ENCODE results near the gene ATP6V0C. TPM values are rescaled to one million over a fixed set of nuclear protein-coding genes. Genes with fewer than 3 reads are reported as not detected.

Gene ATP6V0C
- total RNA-seq, 1 donor from 2014 or later, result 155 TPM

- TF ChIP-seq, protein P1, sequence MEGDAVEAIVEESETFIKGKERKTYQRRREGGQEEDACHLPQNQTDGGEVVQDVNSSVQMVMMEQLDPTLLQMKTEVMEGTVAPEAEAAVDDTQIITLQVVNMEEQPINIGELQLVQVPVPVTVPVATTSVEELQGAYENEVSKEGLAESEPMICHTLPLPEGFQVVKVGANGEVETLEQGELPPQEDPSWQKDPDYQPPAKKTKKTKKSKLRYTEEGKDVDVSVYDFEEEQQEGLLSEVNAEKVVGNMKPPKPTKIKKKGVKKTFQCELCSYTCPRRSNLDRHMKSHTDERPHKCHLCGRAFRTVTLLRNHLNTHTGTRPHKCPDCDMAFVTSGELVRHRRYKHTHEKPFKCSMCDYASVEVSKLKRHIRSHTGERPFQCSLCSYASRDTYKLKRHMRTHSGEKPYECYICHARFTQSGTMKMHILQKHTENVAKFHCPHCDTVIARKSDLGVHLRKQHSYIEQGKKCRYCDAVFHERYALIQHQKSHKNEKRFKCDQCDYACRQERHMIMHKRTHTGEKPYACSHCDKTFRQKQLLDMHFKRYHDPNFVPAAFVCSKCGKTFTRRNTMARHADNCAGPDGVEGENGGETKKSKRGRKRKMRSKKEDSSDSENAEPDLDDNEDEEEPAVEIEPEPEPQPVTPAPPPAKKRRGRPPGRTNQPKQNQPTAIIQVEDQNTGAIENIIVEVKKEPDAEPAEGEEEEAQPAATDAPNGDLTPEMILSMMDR (conservative IDR thresholded peaks at IDR 0.05), result no peak
- Mint-ChIP-seq H3K9me3 (no peaks in the 10 kb centered on the region), H3K4me3 (no peak overlapping the region), H3K4me1 (ENCODE audit: unreplicated experiment) (peaks cover 11% of the 10 kb centered on the region), H3K27ac (no peak overlapping the region), H3K36me3 (no peaks in the 10 kb centered on the region), H3K27me3 (no peaks in the 10 kb centered on the region)
- DNase-seq (ENCODE audit: extremely low spot score, unreplicated experiment), result no peak
These were observed 13.3 kb upstream of the ATP6V0C start for GRCh38 chr16:2500430-2500917.

DNA sequence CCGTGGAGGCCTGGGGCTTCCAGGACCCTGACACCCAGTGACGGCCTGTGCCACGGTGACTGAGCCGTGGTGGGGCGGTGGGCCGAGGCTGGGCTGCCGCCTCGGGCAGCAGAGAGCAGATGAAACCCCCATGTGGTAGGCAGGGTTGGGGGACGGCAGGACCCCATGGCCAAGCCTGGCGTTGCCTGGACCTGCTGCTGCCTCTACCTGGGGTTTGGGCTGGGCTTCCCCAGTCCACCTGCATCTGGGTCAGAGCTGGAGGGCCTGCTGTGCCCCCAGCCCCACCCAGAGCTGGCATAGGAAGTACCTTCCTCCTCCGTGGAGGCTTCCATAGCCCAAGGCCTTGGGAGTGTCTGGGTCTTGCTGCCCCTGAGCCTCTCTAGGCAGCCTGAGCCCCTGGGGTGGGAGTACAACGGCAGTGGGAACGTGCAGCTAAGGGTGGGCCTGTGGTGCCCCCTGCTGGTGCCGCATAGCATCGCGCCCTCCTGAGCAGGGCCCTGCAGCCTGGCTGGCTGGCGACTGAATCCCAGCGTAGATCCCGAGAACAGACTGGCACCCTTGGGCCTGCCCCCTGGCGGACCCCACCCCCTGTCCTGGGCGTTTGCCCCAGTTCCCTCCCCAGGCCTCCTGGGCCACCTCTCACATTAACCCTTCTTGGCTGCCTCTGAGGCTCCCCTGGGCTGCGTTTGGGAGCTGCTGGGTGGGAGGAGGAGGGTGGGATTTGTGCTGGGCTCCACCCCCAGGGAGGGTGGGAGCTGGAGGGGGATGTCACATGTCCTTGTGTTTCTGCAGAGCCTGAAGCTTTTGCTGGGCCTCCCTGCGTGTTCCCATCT lies 12.6 kb upstream of the ATP6V0C start:
- DNase-seq (ENCODE audit: extremely low spot score, unreplicated experiment), result peak; percentile 89
- H3K9me3 Mint-ChIP-seq, result no peaks in the 10 kb centered on the region
- no peak overlapping the region for H3K4me3 Mint-ChIP-seq
- H3K27me3 Mint-ChIP-seq, result no peaks in the 10 kb centered on the region
- peaks cover 11% of the 10 kb centered on the region for H3K4me1 Mint-ChIP-seq (ENCODE audit: unreplicated experiment)
- no peak overlapping the region for H3K27ac Mint-ChIP-seq
- H3K36me3 Mint-ChIP-seq, result no peaks in the 10 kb centered on the region
- TF ChIP-seq, protein P1 (conservative IDR thresholded peaks at IDR 0.05), result peak; percentile 100

DNA sequence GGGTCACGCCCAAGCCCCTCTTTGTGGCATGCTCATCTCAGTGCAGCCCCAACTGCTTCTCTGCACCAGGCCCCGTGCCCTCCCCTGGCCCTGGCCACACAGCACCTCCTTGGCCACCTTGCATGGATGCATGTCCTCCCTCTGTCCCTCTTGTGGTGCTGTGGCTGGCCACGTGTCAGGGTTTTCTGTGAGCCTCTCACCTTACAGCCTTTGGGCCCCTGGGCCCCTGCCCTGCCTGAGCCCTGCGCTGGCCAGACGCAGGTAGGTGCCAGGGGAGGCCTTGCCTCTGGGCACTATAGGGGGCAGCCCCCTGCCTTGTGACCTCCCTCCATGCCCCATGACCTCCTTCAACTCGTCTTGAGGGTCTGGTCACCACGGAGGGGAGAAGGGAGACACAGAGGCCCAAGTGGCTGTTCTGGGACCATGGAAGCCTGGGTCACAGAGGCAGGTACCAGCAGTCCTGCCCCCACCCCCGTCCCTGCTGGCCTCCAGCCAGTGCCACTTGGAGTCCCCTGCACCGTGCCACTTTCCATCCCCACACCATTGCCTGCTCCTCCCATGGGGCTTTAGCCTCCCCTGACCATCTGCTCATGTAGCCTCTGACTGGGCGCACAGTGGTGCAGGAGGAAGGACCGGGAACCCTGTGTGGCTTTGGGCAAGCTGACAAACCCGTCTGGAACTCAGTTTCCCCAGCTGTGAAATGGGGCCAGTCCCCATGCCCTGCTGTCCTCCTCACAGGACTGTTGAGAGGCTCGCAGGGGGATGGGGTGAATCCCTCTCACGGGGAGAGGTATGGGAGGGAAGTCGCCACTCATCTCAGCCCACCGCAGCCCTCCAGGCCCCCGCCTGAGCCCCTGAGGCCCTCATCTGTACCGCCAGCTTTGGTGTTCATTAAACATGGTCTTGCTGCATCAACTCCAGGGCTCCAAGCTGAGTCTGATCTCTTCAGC lies 11.5 kb upstream of the ATP6V0C start:
- TF ChIP-seq, protein P1 (conservative IDR thresholded peaks at IDR 0.05), result no peak
- no peaks in the 10 kb centered on the region for H3K36me3 Mint-ChIP-seq
- no peaks in the 10 kb centered on the region for H3K9me3 Mint-ChIP-seq
- peaks cover 11% of the 10 kb centered on the region for H3K4me1 Mint-ChIP-seq (ENCODE audit: unreplicated experiment)
- peak overlapping the region; percentile 69 for H3K27ac Mint-ChIP-seq
- DNase-seq (ENCODE audit: extremely low spot score, unreplicated experiment), result no peak
- no peaks in the 10 kb centered on the region for H3K27me3 Mint-ChIP-seq
- peak overlapping the region; percentile 52 for H3K4me3 Mint-ChIP-seq

- Mint-ChIP-seq H3K27ac (no peak overlapping the region), H3K4me3 (no peak overlapping the region), H3K4me1 (ENCODE audit: unreplicated experiment) (peaks cover 12% of the 10 kb centered on the region), H3K36me3 (no peaks in the 10 kb centered on the region), H3K27me3 (no peaks in the 10 kb centered on the region), H3K9me3 (no peaks in the 10 kb centered on the region)
- no peak for DNase-seq (ENCODE audit: extremely low spot score, unreplicated experiment)
- TF ChIP-seq, protein P1 (conservative IDR thresholded peaks at IDR 0.05), result no peak
These were observed 8.1 kb upstream of the ATP6V0C start for GRCh38 chr16:2505695-2506094.

GRCh38 chr16:2507052-2507659 lies 6.6 kb upstream of the ATP6V0C start:
- Mint-ChIP-seq H3K4me3 (no peak overlapping the region), H3K9me3 (no peaks in the 10 kb centered on the region), H3K27ac (no peak overlapping the region), H3K36me3 (no peaks in the 10 kb centered on the region), H3K4me1 (ENCODE audit: unreplicated experiment) (peaks cover 14% of the 10 kb centered on the region), H3K27me3 (no peaks in the 10 kb centered on the region)
- DNase-seq (ENCODE audit: extremely low spot score, unreplicated experiment), result no peak
- TF ChIP-seq, protein P1 (conservative IDR thresholded peaks at IDR 0.05), result no peak
